ENCODE results near the gene USE1.
A peak's percentile ranks its signal among the peaks of the same experiment; 100 is the strongest.

The USE1 gene

DNA sequence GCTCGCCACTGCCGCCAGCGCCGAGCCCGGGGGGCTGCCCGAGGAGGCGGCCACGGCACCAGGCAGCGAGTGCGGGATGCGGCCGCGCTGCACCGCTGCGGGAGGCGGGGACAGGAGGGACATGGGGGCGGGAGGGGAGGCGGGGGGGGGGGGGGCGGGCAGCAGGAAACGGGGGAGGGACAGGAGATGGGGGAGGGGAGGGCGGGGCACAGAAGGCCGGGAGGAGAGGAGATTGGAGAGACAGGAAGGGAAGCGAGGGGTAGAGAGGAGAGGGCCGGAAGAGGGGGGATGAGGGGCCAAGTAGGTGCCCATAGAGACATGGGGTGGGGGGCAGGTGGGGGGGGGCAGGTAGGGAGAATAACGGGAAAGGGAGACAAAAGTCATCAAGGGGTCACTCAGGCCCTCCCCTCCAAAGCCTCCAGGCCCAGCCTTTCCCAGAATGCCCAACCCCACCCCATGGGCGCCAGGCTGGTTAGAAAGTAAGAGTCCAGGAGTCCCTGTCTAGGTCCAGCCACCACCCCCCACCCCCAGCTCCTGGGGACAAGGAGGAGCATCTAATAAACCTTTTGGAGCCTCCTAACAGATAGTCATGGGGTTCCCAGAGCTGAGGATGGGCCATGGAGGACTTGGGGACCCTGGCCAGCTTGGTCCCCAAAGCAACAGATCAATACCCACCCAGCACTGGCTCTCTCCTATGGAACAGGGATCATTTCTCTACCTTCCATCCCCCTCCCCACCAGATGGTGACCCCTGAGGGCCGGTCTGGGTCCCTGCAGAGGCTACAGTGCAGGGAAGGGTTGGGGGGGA, 21.0 kb downstream of the USE1 start:
- no peak for DNase-seq

DNA sequence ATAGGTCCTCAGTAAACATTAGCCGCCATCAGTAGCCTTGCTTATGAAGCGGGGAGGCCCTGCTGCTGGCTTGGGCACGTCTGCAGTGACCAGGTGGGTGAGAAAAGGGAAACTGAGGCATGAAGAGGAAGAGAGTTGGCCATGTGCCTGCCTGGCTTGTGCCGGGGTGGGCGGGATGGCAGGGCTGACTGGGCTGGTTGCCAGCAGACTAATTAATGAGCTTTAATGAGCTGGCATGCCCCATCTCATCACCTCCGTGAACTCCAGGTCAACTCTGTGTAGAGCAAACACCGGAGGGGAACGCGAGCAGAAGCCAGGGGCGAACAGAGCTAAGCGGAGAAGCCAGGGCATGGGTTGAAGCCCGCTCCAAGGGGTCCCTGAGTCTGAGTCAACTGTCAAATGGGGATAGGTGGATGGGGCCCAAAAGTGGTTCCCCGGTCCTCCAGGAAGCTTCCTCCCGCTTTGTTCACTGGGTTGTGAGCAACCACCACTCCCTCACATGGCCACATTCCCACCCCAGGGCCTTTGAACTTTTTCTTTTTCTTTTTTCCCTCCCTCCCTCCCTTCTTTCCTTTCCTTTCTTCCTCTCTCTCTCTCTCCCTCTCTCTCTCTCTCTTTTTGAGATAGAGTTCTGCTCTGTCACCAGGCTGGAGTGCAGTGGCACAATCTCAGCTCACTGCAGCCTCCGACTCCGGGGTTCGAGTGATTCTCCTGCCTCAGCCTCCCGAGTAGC, 21.8 kb downstream of the USE1 start:
- no peak for DNase-seq

DNA sequence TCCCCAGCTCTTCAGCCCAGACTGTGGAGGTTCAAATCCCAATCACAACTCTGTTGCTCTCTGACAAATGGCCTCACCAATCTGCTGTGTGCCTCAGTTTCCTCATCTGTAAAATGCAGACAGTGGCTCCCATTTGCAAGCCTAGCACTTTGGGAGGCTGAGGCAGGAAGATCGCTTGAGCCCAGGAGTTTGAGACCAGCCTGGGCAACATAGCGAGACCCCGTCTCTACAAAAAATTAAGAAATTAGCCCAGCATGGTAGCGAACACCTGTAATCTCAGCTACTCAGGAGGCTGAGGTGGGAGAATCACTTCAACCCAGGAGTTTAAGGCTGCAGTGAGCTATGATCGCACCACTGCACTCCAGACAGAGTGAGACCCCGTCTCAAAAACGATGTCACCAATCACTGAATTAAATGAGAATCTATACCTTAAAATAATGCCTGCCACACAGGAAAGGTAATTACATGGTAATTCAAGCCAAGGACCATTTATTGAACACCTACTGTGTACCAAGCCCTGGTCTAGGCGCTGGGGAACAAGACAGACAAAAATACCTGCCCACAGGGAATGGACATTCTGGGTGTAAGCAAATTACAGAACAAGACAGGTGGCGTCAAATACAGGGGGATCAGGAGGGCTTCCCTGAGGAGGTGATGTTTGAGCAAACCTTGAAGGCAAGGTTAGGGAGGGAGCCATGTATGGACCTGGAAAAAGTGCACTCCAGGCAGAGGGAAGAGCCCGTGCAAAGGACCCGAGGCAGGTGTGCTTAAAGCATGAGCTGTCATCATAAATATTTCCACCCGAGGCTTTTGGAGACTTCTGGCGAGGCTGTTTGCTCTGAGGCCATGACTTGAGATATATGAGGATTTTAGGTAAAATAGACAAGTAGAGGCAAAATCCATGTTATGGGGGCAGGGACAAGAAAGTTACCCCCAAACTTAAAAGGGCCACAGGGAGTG, 22.9 kb downstream of the USE1 start:
- DNase-seq = no peak

DNA sequence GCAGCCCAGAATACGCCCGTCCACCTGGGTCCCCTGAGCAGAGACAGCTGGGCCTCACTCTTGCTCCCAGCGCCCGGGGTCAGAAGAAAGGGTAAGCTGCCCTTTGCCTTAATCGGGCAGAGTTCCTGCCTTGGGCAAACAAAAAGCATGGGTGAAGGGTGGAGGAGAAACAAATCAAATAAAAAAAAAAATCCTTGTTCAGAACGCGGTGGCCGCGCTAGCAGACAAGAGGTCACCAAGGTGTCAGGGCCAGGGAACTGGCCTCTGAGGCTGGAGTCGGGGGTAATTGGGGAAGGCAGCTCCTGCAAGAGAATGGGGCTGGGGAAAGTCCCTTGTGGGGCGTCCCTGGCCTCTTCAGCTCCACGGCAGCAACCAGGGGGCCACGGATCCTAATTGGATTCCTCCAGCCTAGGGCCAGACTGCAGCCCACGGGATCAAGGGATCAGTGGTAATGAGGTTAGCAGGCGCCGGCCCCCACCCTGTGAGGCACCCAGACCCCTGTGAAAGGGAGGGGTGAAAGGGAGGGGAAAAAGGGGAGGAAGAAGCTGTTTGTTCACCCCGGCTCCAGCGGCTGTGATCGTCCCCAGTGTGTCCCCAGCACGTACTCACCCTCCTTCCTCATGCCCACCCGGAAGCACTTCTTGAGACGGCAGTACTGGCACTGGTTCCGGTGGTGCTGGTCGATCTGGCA, 25.1 kb downstream of the USE1 start:
- DNase-seq = no peak

DNA sequence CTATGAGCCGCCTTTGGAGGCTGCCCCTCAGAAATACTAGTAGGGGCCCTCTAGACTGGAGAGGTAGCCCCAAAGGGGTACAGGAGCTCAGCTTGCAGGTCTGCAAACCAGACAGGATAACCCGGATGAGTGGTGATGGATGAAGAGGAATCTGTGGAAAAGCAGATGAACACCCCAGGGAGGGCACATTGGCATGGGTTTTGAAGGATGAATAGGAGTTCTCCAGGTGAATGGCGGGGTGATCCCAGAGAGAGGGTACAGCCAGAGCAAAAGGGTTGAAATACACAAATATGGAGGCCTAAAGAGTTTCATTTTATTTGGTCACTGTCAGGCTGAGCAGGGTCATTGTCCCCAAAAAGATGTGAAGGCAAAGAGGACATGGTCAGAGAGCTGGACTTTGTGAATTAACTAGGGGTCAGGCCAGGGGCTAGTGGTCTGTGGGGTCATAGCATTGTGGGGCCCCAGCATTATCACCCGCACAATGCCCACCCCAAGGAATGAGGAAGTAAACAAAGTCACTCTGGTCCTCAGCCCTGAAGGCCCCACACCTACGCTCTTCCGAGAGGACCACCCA, 25.8 kb downstream of the USE1 start:
- DNase-seq = no peak

DNA sequence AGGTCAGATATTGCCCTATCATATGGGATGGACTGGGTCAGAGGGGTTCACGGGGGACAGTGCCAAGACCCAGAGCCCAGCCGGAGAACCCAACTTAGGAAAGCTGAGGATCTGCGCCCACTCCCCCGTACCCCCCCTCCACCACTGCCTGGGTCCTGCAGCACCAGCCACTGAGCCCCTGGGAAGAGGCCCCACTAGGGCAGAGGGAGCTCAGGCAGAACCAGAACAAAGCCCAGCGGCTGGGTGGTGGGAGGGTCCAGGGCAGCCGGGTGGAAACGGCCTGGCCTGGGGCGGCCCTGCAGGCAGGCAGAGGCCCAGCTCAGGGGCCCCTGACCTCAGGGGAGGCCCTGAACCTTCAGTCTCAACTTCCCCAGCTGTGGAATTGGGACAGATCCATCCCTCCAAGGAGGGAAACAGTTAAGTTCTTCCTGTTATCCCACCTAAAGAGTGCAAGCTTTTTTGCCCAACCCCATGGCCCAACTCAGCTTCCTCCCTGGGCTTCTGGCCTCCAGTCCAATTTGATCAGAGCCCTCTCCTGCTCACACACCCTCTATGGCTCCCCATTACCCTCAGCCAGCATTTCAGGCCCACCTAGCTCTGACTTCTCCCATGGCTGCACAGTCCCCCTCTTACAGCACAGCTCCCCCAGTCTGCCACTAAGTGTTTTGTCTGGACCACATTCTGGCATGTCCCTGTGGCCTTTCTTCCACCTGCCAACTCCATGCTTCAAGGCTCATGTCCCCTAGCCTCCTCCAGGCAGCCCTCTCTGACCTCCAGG, 27.5 kb downstream of the USE1 start:
- DNase-seq = no peak

DNA sequence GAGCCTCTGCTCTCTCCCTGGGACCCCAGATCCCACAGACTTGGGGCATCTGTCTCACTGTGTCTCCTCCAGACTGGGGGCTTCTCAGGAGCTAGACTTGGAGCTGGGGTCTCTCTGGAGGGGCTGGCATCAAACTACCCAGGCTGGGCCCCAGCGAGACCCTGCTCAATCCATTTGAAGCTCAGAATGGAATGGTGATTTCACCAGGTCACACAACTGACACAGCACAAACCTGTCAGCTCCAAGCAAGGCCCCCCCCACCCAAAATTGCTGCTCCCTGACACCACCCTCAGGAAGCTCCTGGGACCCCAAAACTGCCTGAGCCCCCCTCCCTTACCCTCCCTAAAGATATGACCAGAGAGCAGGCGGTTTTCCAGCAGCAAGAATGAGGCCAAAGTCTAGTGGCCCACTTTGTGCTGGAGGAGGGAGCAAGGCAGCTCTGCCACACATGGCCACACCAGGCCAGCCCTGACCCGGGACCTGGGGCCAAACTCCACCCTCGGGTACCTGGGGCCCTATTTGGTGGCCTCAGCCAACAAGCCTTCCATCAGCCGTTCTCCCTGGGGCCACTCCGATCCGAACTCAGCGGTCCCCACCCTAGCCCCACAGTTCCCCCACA, 28.2 kb downstream of the USE1 start:
- no peak for DNase-seq

DNA sequence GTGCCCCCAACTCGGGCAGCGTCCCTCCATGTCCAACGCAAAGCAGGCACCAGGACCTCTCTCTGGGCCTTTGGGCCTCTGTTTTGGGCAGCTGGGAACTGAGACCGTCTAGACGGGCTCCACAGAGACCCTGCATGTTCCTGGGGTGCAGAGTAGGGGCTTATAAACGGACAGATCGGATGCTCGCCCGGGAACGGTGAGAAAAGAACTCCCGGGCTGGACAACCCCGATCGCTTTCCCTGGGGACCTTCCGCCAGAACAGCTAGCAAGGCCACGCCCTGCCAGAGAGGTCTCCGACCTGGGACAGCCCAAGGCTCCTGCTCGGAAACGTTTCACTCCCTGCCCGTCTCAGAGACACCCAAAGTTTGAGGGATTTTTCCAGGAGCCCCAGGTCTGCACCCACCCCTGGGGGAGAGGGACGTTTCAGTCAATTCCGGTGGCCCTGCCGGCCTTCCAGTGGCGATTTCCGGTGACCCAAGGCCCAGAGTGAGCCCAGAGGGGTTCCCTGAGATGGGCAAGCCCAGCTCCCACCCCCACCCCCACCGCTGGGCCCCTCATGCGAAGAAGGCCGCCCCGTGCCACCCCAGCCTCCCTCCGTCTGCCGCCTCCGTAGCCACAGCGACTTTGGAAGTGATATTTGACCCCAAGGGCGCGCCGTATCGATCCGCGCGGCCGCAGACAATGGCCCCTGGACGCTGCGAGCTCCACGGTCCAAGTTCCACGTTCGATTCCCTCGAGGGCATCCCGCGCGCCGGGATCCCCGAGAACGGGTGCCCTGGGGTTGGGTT, 28.9 kb downstream of the USE1 start:
- no peak for DNase-seq

DNA sequence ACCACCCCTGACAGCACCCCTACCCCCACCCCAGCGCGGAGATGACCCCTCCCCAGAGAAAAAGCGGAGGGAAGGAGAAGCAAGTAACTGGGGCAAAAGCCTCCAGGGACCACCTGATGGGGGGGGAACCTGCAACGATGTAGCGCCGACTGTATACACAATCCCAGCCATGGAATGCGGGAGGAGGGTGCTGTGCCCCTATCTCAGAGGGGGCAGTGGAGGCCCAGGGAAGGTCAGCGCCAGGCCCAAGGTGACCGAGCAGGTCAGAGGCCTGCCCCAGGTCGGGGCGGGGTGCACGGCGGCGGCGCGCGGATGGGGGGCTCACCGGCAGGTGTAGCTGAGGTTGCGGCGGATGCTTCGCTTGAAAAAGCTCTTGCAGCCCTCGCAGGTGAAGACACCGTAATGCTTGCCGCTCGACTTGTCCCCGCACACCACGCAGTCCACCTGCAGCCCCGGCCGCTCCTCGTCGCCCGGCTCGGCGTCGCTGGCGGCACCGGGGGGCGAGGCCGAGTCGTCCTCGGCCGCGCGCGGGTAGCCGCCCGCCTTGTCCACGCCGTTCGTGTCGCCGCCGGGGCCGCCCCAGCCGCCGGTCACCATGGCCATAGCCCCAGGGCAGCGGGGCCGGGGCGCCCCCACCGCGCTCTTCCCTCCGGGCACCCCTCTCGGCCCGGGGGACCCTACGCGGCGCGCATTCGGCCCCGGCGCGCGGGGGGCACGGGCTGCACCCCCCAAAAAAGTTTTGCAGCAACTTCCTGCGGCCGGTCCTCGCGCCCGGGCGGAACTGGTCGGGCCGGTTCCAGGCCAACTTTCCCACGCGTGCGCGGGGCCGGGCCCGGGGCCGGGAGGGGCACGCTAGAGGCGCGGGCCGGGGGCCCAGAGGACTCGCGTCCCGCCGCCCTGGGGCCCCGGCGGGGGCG, 29.7 kb downstream of the USE1 start:
- DNase-seq = peak; percentile 16 to 31

DNA sequence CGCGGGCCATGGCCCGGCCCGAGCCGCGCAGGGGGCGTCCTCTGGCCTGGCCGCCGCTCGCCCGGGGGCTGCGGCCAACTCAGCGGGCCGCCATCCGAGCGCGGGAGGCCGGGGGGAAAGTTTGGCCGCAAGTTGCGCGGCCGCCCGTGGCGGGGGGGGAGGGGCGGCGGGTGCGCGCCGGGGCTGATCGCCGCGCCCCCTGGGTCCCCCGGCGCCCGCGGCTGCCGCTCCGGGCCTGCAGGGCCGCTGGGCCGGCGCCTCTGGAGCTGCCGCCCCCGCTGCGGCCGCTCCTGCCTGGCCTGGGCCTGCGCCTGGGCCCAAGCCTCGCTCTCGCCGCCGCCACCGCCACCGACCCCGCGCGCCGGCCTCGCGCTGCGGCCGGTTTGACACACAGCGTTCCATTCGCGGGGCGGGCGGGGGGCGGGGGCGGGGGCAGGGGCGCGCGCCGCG, 30.4 kb downstream of the USE1 start, which contains the start of gene NR2F6:
TSS of gene NR2F6 (minus strand) at position 385 of the 450 bp plus-strand sequence. CDS start 699 bp downstream, outside the sequence.
- DNase-seq = no peak

DNA sequence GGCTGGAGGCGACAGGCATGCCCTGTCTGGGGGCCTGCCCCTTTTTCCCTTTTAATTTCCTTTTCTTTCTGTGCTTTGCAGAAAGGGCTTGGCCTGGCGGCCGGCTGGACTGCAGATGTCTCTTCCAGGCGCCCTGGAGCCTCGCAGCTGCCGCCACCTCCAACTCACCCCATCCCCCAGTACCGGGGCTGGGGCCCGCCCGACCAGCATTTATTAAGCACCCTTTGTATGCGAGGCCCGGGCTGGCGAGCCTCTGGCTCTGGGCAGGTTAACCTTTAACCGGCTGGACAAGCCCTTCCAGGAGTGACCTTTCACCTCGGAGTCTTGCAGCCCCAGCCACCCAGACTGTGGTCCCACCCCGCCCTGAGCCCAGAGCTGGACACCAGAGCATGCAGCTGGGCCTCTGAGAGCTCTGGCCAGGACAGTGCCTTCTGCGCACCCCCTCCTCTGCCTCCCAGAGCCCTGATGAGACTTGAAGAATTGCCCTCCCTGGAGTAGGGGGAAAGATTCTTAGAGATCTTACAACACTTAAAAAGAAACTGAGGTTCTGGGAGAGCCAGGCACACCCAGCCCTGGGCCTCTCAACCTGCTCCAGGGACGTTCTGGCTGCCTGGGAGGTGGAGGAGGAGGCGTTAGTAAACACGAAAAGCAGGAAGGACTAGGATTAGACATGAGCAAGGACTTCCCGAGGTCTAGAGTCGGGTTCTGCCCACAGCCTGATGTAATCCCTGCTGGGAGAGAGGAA, 31.7 kb downstream of the USE1 start:
- peak; percentile 59 to 78 for DNase-seq

DNA sequence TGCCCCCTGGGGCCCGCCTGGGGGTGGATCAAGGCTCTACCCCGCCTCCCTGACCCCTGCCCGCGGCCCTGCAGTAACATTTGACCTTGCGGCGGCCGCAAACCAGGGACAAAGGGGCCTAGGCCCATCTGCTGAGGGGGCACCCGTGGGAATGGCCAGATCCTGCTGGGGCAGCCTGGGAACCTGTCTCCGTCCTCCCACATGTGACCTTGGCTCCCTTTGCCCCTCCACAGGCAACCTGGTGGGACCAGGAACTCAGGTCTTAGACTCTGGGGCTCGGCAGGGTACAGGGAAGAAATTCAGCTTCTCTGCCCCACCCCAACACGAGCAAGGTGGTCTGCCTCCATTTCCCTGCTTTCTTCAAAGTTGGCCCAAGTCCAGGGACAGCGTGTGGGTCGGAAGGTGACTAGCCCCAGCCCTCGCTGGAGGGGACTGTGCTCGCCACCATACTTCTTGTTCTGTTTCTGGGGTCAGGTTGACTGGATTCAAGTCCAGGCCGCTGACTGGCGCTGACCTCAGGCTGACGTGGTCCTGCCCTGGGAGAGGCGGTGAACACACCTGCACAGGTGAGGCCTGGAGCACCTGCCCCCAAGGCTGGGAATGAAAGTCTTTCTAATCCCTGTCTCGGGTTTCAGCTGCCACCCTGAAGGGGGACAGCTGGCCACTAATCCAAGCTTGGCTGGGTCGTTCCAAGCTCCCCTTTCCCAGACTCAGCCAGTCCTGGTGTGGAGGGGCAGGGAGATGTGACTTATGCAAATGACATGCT, 33.0 kb downstream of the USE1 start:
- no peak for DNase-seq

DNA sequence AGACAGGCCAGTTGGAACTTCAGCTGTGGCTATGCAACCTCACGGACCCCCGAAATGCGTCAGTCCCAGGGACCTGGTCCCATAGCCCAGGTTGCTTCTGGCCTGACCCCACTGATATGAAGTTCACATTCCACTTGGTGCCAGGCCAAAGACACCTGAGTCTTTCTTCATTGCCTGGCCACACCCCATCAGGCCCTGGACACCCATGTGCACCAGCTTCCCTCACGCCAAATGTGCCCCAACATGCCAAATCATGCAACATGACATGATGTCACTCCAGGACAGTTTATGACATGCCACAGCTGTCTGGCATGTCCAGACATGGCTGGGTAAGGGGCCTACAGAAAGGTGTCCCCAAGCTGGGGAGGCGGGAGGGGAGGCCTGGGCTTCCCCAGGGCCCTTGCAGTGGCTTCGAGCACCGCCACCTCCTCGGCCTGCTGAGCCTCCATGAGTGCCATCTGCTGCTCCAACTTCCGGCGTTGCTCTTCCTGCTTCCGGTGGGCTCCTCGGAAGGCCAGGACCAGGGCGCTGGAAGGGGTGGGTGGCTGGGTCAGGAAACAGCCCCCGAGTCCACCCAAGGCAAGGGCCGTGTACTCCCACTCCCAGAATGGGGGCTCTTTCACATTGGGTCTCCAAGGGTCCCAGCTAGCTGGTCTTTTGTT, 34.9 kb downstream of the USE1 start:
- DNase-seq = no peak

DNA sequence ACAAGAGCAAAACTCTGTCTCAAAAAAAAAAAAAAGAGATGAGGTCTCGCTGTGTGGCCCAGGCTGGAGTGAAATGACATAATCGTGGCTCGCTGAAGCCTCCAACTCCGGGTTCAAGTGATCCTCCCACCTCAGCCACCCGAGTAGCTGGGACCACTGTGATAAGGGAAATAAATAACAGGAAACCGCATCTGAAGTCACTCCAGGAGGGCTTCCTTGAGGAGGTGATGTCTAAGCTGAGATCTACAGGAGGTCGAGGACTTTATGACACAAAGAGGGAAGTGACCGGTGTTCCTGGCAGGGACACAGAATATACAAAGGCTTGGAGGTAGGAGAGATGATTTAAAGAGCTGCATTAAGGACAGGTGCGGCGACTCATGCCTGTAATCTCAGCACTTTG, 39.5 kb downstream of the USE1 start:
- DNase-seq = no peak

DNA sequence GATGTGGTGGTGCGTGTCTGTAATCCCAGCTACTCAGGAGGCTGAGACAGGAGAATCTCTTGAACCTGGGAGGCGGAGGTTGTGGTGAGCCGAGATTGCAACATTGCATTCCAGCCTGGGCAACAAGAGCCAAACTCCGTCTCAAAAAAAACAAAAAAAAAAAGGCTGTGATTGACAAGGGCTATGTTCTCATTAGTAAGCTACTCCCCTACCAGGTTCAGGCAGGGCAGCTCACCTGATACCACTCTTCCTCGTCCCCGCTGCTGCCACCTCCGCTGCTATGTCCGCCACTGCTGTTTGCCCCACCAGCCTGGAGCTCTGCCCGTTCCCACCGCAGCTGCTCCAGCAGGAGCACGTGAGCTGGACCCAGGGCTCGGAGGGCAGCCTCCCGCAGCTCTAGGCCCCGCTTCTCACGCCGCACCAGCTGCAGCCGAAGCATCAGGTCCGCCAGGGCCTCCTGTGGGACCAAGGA, 40.0 kb downstream of the USE1 start:
- DNase-seq = no peak

DNA sequence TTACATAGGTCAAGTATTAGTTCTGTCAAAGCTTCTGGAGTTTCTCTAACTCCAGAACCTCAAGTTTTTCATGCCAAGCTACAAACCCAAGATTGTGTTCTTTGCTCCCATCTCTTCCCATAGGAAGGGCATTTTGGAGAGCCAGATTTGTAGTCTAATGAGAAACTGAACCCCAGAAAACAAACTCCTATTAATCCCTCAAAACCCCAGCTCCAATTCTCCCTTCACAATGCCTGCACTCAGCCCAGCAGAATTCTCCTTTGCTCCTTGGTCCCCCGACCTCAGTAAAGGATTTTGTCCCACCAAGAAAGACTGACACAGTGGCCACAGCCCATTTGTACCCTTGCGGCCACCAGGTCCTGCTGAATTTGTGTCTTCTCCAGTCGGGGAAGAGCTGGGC, 41.0 kb downstream of the USE1 start:
- DNase-seq = no peak
